K562 (cell line): ENCODE data around the gene LPAR3. TPM values are rescaled to one million over a fixed set of nuclear protein-coding genes. Genes with fewer than 3 reads are reported as not detected.

Source experiments
- CBFB ChIP-seq: sonication (generic); formaldehyde crosslinking; IDR thresholded peaks from 2 replicates; pipeline ENCODE4 v1.4.0; 2020; ENCODE audit warnings: mild to moderate bottlenecking, missing genetic modification reagents
- RBM14 ChIP-seq: fragments of 200-400 bp; formaldehyde crosslinking; IDR thresholded peaks from 2 replicates; pipeline ENCODE4 v1.6.1; 2018; ENCODE audit warnings: low read depth, mild to moderate bottlenecking, low read length, moderate library complexity, borderline replicate concordance; ENCODE audit not compliant: insufficient read depth
- ZNF224 ChIP-seq: sonication (generic); formaldehyde crosslinking; IDR thresholded peaks from 2 replicates; pipeline ENCODE4 v1.8.0; 2022; ENCODE audit warnings: mild to moderate bottlenecking, missing genetic modification reagents
- ZNF239 ChIP-seq: fragments of 250-450 bp; sonication (Bioruptor Pico); IDR thresholded peaks from 2 replicates; pipeline ENCODE4 v1.4.0; 2020; ENCODE audit warnings: mild to moderate bottlenecking
- polyA plus RNA-seq, 8 experiments: library from polyadenylated mRNA; depleted of rRNA in 4 of 8; stranded (reverse) in 5 of 8; unstranded in 3 of 8; fragments of >200 nt; fragmentation: Nextera tagmentation in 2 of 8; fragmentation: Illumina TruSeq in 1 of 8; extraction: Ambion mirVana in 2 of 8; extraction: Trizol in 1 of 8; gene quantifications; 2 replicates each; pipeline versions ENCODE4 v1.2.1 to v1.2.3, GENCODE V29; 2011 to 2014; ENCODE audit warnings: inconsistent platforms in 1 of 8, missing spikeins in 1 of 8
- total RNA-seq, 7 experiments: library from RNA; depleted of rRNA in 6 of 7; stranded (reverse); fragments of >200 nt in 6 of 7; fragmentation: Illumina TruSeq in 2 of 7; extraction: Trizol in 2 of 7; gene quantifications; 2 replicates each; pipeline versions ENCODE4 v1.2.1 to v1.2.3, GENCODE V29; 2011 to 2021; ENCODE audit warnings: low replicate concordance in 1 of 7
- TF ChIP-seq, protein P1 (sequence below): fragments of 250-450 bp; sonication (Bioruptor Pico); IDR thresholded peaks from 2 replicates; pipeline ENCODE4 v1.5.0; 2020; ENCODE audit warnings: mild to moderate bottlenecking, borderline replicate concordance
- TF ChIP-seq, protein P2 (sequence below): IDR thresholded peaks from 3 replicates; pipeline ENCODE4 v1.6.1; 2011; ENCODE audit warnings: borderline replicate concordance, mild to moderate bottlenecking; ENCODE audit not compliant: insufficient read length, insufficient read depth
- TF ChIP-seq, protein P3 (sequence below): fragments of 450-650 bp; IDR thresholded peaks from 2 replicates; pipeline ENCODE4 v1.6.1; 2016
- TF ChIP-seq, protein P4 (sequence below): fragments of 250-450 bp; sonication (Bioruptor Pico); IDR thresholded peaks from 2 replicates; pipeline ENCODE4 v1.5.1; 2021; ENCODE audit warnings: mild to moderate bottlenecking

LPAR3 gene
- total and polyA plus RNA-seq, 9 of the 15 experiments (the other 6 are each of a cell fraction or from before 2014, with no cell fraction given) = 0.11 TPM; not detected in 8

DNA sequence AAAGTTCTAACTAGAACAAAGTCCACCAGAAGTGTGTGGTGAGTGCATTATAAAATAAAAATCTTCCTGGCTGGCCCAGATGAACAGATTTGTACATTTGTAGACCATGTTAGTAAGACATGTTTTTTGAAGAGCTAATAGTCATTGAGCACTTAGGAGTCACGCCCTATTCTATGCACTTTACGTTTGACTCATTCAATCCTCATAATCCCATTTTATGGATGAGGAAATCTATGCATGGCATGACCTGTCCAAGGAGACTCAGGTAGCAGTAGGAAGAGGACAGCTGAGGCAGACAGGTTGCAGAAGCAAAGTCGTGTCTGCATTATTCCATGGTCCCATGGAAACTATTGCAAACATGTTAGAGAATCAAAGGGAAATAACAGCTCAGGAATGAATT, 30.3 kb upstream of the LPAR3 start (continued):
- TF ChIP-seq, protein P1, sequence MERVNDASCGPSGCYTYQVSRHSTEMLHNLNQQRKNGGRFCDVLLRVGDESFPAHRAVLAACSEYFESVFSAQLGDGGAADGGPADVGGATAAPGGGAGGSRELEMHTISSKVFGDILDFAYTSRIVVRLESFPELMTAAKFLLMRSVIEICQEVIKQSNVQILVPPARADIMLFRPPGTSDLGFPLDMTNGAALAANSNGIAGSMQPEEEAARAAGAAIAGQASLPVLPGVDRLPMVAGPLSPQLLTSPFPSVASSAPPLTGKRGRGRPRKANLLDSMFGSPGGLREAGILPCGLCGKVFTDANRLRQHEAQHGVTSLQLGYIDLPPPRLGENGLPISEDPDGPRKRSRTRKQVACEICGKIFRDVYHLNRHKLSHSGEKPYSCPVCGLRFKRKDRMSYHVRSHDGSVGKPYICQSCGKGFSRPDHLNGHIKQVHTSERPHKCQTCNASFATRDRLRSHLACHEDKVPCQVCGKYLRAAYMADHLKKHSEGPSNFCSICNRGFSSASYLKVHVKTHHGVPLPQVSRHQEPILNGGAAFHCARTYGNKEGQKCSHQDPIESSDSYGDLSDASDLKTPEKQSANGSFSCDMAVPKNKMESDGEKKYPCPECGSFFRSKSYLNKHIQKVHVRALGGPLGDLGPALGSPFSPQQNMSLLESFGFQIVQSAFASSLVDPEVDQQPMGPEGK (CRISPR knock-in tag) = no peak
- TF ChIP-seq, protein P2, sequence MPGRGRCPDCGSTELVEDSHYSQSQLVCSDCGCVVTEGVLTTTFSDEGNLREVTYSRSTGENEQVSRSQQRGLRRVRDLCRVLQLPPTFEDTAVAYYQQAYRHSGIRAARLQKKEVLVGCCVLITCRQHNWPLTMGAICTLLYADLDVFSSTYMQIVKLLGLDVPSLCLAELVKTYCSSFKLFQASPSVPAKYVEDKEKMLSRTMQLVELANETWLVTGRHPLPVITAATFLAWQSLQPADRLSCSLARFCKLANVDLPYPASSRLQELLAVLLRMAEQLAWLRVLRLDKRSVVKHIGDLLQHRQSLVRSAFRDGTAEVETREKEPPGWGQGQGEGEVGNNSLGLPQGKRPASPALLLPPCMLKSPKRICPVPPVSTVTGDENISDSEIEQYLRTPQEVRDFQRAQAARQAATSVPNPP = no peak
- TF ChIP-seq ZNF239 (no peak), RBM14 (no peak), ZNF224 (CRISPR knock-in tag) (no peak), CBFB (CRISPR knock-in tag) (no peak)
- TF ChIP-seq, protein P3, sequence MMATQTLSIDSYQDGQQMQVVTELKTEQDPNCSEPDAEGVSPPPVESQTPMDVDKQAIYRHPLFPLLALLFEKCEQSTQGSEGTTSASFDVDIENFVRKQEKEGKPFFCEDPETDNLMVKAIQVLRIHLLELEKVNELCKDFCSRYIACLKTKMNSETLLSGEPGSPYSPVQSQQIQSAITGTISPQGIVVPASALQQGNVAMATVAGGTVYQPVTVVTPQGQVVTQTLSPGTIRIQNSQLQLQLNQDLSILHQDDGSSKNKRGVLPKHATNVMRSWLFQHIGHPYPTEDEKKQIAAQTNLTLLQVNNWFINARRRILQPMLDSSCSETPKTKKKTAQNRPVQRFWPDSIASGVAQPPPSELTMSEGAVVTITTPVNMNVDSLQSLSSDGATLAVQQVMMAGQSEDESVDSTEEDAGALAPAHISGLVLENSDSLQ = no peak
- TF ChIP-seq, protein P4, sequence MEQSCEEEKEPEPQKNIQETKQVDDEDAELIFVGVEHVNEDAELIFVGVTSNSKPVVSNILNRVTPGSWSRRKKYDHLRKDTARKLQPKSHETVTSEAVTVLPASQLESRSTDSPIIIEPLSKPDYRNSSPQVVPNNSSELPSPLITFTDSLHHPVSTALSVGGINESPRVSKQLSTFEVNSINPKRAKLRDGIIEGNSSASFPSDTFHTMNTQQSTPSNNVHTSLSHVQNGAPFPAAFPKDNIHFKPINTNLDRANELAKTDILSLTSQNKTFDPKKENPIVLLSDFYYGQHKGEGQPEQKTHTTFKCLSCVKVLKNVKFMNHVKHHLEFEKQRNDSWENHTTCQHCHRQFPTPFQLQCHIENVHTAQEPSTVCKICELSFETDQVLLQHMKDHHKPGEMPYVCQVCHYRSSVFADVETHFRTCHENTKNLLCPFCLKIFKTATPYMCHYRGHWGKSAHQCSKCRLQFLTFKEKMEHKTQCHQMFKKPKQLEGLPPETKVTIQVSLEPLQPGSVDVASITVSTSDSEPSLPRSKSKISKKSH (CRISPR knock-in tag) = no peak
